T1000 (cell line): ENCODE data around the gene NCL.
"Not testable (repeated sequence)": the region's sequence is repeated elsewhere in the genome, so short reads cannot be mapped to it uniquely, and the experiment has no call there.

ENCODE experiments used
- DNase-seq: peaks from one replicate; lab custom pipeline; 2025; ENCODE audit warnings: mixed read lengths; lab: John Stamatoyannopoulos, UW

The NCL gene

GRCh38 chr2:231467613-231468530 lies 3.6 kb upstream of the NCL start:
- DNase-seq: no peak

DNA sequence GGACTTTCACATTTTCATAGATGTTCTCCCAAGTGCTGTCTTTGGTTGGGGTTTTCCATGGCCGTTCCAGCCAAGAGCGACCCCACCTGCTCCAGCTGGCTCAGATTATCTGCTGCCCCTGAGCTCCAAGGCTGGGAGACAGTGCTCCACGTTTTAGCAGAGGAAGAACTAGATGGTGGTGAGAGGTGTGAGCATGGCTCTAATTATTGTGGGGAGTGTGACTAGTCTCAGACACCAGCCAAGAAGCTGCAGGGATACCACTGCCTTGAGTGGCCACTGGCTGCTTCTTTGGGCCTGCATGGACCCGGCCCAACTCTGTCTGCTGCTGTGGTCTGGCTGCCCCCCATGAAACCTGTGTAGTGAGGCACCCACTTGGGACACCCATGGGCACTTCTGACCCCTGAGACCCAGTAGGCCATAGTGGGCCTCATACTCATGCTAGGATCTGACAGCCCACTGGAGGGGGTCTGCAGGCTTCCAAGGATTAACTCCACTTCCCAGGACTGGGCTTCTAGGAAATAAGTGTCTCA lies 2.8 kb upstream of the NCL start:
- DNase-seq: no peak

DNA sequence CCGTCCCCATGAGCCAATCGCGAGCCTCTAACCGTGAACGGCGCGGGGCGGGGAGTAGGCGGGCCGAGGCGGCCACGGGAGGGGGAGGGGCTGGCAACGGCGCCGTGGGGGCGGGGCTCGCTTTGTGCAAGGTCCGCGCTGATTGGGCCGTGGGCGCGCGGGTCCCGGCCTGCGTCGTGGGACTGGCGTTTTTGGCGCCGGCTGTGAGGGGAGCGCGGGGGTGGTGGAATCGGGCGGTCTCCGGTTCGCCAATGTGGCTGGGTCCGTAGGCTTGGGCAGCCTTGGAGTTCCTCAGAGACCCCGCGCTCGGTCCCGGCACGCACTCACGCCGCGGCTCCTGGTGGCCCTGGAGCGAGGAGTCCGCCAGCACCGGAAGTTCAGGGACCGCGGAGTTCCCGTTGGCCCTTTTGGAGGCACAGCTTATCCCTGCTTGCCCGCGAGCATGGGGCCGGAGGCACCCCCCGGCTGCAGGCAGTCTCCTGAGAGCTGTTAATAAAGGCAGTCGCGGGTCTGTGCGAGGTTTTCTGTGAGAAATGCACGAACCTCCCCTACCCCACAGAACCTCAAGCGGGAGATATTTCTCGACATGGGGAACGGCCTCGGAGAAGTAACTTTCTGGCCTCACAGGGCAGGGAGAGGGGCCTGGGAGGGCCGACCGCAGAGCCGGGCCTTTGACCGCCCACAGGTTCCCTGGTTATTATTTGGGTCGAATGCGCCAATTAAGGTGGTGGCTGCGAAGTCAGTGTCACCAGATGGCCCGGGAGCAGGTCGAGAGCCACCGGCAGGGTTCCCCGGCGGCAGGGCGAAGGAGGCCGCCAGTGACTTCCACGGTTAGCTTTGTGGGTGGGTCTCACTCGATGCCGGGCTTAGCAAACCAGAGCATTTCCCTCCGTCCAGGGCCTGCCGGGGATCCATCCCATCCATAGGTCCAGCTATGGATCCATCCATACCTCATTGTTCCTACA lies 574 bp upstream of the NCL start:
- DNase-seq: peak; percentile 97

DNA sequence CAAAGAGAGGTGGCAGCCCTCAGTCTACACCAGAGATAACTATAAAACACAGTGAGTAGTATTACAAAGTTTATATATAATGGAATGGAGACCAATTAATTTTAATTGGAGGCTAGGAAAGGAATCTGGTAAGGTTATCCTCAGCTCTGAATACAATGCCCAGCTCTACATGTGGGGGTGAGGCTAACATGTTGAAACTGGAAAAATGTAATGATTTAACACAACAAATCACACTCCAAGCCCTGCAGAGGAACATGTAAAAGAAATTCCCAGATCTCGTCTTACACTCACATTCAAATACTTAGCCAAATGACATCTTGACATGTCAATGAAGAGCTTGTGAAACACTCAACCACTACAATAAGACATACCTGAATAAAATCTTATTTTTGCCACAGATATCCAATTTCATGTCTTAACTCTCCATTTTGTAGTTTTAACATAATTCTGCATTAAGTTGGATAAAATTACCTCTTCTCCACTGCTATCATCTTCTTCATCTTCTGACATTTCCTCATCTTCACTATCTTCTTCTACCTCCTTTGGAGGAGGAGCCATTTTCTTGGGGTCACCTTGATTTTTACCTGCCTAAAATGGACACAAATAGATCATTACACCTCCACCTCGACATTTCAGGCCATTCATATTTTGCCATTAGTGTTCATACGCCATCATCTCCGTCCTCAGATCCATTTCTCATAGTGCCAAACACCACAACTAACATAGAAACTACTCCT lies 1.4 kb downstream of the NCL start:
- no peak for DNase-seq

DNA sequence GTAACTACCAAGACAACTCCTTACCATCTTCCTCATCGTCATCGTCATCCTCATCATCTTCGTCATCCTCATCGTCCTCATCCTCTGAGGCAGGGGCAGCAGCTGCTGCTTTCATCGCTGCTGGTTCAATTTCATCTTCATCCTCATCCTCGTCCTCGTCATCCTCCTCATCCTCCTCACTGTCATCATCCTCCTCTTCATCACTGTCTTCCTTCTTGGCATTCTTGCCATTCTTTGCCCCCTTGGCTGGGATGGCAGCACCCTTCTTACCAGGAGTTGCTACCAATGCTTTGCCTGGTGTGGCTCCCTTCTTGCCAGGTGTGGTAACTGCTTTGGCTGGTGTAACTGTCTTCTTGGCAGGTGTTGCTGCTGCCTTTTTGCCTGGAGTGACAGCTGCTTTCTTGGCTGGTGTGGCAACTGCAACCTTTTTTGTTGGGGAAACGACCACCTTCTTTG lies 2.7 kb downstream of the NCL start:
- DNase-seq: no peak

DNA sequence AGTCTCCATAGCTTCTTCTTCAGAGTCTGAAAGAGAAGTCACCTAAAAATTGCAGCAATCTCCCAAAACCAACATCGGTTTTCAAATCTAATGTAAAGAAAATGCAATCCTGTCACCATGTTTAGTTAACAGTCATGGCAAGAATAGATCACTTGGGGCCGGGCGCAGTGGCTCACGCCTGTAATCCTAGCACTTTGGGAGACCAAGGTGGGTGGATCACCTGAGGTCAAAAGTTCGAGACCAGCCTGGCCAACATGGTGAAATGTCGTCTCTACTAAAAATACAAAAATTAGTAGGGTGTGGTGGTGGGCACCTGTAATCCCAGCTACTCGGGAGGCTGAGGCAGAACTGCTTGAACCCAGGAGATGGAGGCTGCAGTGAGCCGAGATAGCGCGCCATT lies 3.4 kb downstream of the NCL start:
- not testable (repeated sequence) for DNase-seq

GRCh38 chr2:231460073-231460835 lies 4.0 kb downstream of the NCL start:
- DNase-seq: no peak

DNA sequence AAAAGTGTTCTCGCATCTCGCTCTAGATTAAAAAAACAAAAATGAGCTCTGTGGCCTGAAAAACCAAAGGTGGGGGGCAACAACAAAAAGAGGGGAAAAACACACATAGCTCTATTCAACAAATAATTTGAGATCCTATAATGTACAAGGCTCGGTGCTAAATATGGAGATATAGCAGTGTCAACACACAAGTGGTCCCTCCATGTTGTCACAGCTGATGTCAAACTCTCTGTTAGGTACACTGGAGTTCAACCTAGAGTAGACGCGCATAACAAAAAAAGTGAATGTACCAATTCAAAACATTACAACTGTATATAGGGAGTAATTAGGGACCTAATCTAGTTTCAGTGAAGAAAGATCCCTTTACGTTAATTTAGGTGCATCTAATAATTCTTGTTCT lies 5.9 kb downstream of the NCL start:
- no peak for DNase-seq

GRCh38 chr2:231457101-231457500 lies 7.2 kb downstream of the NCL start:
- DNase-seq: no peak

DNA sequence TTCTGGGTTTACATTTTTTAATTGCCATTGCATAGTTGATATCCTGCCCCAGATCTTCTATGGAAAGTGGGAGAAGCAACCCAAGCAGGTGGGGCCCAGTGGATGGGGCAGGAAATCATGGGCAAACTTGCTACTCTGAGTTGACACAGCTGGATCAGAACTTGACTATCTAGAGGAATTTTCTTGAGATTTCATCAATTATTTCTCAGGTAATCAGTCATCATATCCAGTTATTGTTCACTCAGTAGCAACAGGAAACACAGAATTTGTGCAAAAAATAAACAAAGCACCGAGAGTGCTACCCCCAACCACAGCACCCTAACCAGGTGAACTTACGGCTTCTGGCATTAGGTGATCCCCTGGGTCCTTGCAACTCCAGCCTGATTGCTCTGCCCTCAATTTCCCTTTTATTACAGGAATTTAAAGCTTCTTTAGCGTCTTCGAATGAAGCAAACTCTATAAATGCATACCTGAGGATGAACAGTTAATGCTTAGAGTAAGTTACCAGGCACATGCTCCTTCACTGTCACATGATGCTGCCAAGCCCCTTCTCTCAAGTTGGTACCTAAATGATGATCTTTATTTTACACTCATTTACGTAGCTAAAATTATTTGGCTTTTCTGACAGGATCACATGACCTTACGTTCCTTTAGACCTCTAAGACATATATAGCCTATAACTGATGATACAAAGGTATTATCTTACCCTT lies 7.8 kb downstream of the NCL start:
- DNase-seq: no peak

GRCh38 chr2:231455890-231456289 lies 8.4 kb downstream of the NCL start:
- DNase-seq: no peak

DNA sequence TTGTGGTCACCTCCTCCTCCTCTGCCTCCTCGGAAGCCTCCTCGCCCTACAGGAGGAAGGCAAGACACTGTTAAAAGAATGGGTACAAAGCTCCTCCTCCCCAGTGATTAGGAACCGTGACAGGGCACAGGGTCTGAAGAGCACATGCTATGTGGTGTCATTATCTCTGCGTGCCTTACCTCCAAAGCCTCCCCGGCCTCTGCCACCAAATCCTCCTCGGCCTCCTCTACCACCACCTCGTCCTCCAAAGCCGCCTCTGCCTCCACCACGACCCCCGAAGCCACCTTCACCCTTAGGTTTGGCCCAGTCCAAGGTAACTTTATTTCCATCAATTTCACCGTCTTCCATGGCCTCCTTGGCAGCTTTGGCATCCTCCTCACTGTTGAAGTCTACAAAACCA lies 9.1 kb downstream of the NCL start:
- DNase-seq: no peak

GRCh38 chr2:231454361-231454791 lies 9.9 kb downstream of the NCL start:
- no peak for DNase-seq

- no peak for DNase-seq
Measured at GRCh38 chr2:231452799-231453508, 11.3 kb downstream of the NCL start.

DNA sequence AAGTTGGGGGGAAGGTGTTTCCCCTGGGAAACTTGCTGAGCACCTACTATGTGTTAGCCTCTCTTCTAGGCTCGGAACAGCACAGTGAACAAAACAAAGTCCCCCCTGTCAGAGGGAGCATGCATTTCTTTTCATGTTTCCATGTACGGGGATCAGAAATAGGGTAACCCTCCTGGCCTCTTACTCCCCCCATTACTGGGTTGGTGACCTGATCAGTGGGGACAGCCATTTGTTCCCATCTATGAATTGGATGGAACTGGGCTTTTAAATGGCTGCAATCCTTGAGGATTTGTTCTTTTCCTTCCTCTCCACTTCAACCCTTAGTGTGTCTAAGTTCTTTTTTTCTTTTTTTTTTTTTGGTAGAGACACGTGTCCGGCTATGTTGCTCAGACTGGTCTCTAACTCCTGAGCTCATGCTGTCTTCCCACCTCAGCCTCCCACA lies 13.7 kb downstream of the NCL start:
- DNase-seq: no peak

GRCh38 chr2:231449503-231450054 lies 14.7 kb downstream of the NCL start:
- no peak for DNase-seq

DNA sequence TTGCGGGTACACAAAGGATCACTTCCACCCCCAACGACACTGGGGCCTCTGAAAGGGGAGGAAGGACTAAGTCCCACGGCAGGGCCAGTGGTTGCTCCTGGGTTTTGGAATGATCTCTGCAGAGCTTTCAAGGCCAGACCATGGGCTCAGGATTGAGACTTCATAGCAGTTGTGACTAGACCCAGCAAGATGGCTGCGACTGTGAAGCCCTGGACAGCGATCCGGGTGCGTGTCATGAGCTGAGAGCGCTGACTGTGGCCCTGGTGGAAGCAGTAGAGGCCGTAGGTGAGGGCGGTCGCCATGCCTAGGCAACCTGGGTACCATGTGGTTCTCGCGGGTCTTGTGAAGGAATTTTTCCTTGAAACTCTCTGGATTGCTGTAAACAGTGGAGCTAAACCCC lies 27.3 kb downstream of the NCL start:
- no peak for DNase-seq

DNA sequence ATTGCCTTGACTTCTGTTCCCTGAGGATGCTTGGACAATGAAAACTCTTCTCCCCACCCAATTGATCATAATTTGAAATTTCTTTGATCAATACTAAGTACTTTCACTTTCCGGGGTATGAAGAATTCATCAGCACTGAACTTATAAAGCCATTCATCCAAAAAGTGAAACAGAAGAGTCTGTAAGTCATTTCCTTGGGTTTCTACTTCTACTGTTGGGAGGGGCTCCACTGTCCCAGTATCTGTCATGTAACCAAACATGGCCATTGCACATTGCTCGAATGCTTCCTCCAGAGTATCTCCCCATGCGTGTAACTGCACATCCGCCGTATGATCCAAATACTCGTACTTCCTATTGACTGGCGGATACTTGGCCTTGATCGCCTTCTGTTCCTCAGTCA lies 30.3 kb downstream of the NCL start:
- no peak for DNase-seq

DNA sequence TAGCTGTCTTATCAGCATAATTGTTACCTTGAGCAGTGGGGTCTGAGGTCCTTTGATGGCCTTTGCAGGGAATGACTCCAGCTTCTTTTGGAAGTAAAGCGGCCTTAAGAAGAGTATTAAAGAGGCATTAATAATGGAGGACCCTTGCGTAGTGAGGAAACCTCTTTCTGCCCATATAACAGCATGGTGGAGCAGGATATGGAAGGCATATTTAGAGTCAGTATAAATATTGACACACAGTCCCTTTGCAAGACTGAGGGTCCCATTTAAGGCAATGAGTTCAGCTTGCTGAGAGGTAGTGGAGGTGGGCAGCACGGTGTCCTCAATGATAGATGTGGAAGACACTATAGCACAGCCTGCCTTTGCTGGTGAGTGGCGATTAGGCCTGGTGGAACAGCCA lies 32.7 kb downstream of the NCL start:
- DNase-seq: no peak
